BJ (cell line): ENCODE data around the gene CACNB3. TPM values are rescaled to one million over a fixed set of nuclear protein-coding genes. Genes with fewer than 3 reads are reported as not detected.
A peak's percentile ranks its signal among the peaks of the same experiment; 100 is the strongest.

Experiments used
- CTCF ChIA-PET: fragments of 350-600 bp; formaldehyde crosslinking; extraction: SDS; loops from one replicate; lab custom pipeline; 2021; ENCODE audit warnings: antibody characterized with exemption, inconsistent platforms; lab: Yijun Ruan, JAX
- POLR2A ChIA-PET: fragments of 300-600 bp; sonication (Branson Sonifier 250); formaldehyde crosslinking; extraction: SDS; loops from one replicate; lab custom pipeline; 2021; ENCODE audit warnings: antibody characterized with exemption; lab: Charles Lee
- DNase-seq: peaks from one replicate; pipeline ENCODE4 v3.0.0-alpha.2; 2011; ENCODE audit warnings: low read depth
- H3K27me3 ChIP-seq: 2 replicates; pipeline ENCODE4 v1.6.0; 2011; ENCODE audit warnings: low read length; ENCODE audit not compliant: control insufficient read depth, insufficient read depth
- H3K36me3 ChIP-seq: 2 replicates; pipeline ENCODE4 v1.5.1; 2011; ENCODE audit warnings: low read length; ENCODE audit not compliant: control insufficient read depth, insufficient read depth
- H3K4me3 ChIP-seq: 2 replicates; pipeline ENCODE4 v1.5.1; 2011; ENCODE audit warnings: low read depth, mild to moderate bottlenecking, control low read depth, low read length
- polyA plus RNA-seq: library from polyadenylated mRNA; depleted of rRNA; stranded (reverse); fragments of >200 nt; gene quantifications from 2 replicates; pipeline ENCODE4 v1.2.3, GENCODE V29; 2011
- TF ChIP-seq, protein P1 (sequence below): IDR thresholded peaks from 2 replicates; pipeline ENCODE4 v1.5.1; 2011; ENCODE audit warnings: low read depth, mild to moderate bottlenecking, control low read depth, inconsistent platforms, low read length, moderate library complexity; ENCODE audit not compliant: insufficient read depth

Gene CACNB3
- polyA plus RNA-seq, 1 experiment, result 48.2 TPM

DNA sequence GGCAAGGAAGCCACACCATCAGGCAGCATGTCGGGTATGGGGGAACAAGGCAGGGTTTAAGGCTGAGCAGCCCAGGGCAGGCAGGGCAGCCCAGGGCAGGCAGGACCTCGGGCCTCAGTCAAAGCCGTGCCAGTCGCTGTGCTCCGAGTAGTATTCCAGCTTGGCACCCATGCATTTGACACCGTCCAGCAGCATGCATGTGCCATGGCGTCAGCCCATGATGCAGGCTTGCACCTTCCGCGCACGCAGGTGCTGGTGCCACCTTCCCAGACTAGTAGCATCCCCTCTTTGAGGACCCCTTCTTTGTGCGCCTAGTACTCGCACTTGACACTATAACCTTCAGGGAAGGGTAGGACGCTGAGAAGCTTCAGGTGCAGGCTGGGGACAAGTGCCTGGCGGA lies 17.8 kb upstream of the CACNB3 start:
- Histone ChIP-seq H3K27me3 (no peaks in the 10 kb centered on the region), H3K36me3 (no peaks in the 10 kb centered on the region), H3K4me3 (no peak overlapping the region)
- ChIA-PET POLR2A (no interaction called here), CTCF (interaction anchor here (1.2 to 13.2 kb wide), 3 partner anchors 15 to 90 kb away, joined by 3 to 226 read pairs (median 4); no protein-coding TSS in a partner anchor)
- no peak for DNase-seq
- TF ChIP-seq, protein P1, sequence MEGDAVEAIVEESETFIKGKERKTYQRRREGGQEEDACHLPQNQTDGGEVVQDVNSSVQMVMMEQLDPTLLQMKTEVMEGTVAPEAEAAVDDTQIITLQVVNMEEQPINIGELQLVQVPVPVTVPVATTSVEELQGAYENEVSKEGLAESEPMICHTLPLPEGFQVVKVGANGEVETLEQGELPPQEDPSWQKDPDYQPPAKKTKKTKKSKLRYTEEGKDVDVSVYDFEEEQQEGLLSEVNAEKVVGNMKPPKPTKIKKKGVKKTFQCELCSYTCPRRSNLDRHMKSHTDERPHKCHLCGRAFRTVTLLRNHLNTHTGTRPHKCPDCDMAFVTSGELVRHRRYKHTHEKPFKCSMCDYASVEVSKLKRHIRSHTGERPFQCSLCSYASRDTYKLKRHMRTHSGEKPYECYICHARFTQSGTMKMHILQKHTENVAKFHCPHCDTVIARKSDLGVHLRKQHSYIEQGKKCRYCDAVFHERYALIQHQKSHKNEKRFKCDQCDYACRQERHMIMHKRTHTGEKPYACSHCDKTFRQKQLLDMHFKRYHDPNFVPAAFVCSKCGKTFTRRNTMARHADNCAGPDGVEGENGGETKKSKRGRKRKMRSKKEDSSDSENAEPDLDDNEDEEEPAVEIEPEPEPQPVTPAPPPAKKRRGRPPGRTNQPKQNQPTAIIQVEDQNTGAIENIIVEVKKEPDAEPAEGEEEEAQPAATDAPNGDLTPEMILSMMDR, result no peak

DNA sequence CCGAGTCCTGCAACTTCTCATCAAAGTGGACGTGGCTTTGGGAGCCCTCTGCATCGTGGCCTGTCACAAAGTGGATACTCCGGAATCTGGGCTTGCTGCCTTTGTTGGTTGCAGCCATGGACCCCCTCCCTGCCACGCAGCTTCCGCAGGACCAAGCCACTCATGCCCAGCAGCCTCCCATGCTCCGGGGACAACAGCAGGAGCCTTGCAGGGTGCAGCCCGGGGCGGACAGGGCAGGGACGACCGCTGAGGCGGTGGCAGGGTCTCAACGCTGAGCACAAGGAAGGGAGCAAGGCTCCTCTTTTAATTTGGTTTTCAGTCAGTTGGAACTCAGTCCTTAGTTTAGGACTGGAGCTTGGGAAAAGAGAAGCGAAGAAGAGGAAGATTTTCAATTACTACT lies 17.3 kb upstream of the CACNB3 start:
- POLR2A ChIA-PET, result no interaction called here
- H3K36me3 ChIP-seq, result no peaks in the 10 kb centered on the region
- CTCF ChIA-PET, result interaction anchor here (0.9 to 13.2 kb wide), 4 partner anchors 14 to 89 kb away, joined by 3 to 226 read pairs (median 4); no protein-coding TSS in a partner anchor
- DNase-seq, result no peak
- H3K27me3 ChIP-seq, result no peaks in the 10 kb centered on the region
- no peak overlapping the region for H3K4me3 ChIP-seq
- TF ChIP-seq, protein P1, result no peak

DNA sequence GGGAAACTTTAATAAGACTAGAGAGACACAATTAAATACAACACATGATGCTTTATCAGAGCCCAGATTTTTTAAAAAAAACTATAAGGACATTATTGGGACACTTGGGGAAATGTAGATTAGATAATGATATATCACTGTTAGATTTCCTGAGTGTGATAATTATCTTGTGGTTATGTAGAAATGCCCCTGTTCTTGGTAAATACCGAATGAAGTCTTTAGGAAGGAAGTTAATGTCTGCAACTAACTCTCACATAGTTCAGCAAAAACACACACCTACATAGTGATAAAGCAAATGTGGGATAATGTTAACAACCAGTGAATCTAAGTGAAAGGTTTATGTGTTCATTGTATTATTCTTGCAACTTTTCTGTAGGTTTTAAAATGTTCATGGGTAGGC lies 14.6 kb upstream of the CACNB3 start:
- TF ChIP-seq, protein P1, result no peak
- Histone ChIP-seq H3K4me3 (no peak overlapping the region), H3K27me3 (no peaks in the 10 kb centered on the region), H3K36me3 (no peaks in the 10 kb centered on the region)
- ChIA-PET POLR2A (no interaction called here), CTCF (interaction anchor here (2.4 kb wide), 1 partner anchor 8 kb away, joined by 14 read pairs; no protein-coding TSS in a partner anchor)
- no peak for DNase-seq

DNA sequence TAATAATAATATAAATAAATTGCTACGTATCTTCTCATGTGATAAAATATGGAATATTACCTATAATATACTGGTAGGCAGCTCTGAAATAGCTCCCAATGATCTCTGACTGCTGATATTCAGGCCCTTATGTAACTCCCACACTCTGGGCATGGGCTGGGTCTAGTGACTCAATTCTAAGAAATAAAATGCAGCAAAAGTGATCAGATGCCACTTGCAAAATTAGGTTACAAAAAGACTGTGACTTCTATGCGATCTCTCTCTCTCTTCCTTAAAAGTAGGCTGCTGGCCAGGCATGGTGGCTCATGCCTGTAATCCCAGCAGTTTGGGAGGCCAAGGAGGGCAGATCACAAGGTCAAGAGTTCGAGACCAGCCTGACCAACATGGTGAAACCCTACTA lies 10.3 kb upstream of the CACNB3 start:
- ChIA-PET CTCF (interaction anchor here (2.3 kb wide), 1 partner anchor 12 kb away, joined by 15 read pairs; no protein-coding TSS in a partner anchor), POLR2A (no interaction called here)
- no peak overlapping the region for H3K4me3 ChIP-seq
- H3K27me3 ChIP-seq, result no peaks in the 10 kb centered on the region
- no peaks in the 10 kb centered on the region for H3K36me3 ChIP-seq
- DNase-seq, result no peak
- TF ChIP-seq, protein P1, result no peak

DNA sequence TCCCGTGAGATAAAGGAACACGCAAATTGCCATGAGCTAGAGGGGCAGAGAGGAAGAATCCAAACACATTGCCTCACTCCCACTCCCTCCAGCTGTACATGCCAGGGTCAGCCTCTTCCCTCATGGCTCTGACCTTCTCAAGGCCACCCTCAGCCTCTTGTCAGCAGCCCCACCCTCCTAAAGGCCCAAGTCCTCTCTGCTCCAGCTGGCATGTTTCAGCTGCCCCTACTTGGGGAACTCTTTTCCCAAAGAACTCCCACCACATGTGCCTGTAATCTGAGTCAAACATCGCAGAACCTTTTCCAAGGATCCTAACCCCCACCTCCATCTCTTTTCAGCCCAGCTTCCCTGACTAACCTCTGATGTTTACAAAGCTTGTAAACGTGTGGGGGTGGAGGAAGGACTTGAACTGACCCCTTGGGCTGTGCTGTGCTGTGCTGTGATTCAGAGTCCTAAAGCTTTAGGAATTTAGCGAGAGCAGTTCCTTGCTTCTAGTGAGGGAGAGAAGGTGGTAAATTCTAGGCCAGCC lies 7.3 kb upstream of the CACNB3 start:
- Histone ChIP-seq H3K27me3 (no peaks in the 10 kb centered on the region), H3K4me3 (no peak overlapping the region), H3K36me3 (no peaks in the 10 kb centered on the region)
- peak; percentile 78 for DNase-seq
- ChIA-PET POLR2A (interaction anchor here (0.6 kb wide), 1 partner anchor 11 kb away, joined by 3 read pairs; no protein-coding TSS in a partner anchor), CTCF (interaction anchor here (0.8 to 7.1 kb wide), 5 partner anchors 9 to 140 kb away, joined by 3 to 78 read pairs (median 4); no protein-coding TSS in a partner anchor)
- TF ChIP-seq, protein P1, result no peak
